Hematopoietic multipotent progenitor cell treated with erythropoietin and hydrocortisone succinate and interleukin-3 and kit ligand, for 8 days (in vitro differentiated cells): ENCODE measurements around the gene CAPN13.

Source experiments
- DNase-seq: peaks from one replicate; pipeline ENCODE4 v3.0.0-alpha.2; 2015

The CAPN13 gene

DNA sequence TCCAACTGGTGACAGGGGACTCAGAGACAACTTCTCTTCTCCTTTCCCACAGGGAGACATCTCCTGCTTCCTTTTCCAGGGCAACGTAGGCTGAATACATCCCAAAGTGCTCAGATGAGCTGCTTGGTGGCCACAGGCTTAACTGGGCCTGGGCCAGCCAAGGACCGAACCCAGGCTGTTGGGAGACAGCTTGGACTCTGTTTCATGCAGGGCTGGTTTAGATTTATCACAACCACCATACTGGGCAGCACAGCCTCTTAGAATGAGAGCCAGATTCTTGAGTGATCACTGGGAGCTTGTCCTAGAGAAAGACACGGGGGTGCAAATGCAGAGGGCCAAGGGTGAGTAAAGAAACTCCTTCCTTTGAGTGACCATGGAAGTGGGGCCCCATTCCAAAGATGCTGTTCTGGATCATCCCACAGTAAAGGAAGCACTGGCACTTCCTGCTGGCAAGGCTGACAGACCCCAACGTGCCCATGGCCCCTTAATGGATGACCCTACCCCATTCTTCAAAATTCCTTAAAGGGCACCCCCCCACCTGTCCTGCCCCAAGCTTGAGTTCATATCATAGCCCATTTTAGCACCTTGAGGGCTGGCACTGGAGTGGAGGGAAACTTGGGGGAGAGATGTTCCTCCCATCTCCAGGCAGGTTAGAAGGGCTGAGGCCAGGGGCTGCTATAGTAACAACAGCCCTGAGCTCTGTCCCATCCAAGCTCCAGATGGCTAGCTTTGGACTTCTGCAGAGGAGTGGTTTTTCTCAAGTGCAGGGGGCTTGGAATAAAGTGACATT, 84.1 kb downstream of the CAPN13 start:
- DNase-seq = no peak

- DNase-seq = no peak
Observed at GRCh38 chr2:30721668-30722647, 85.3 kb downstream of the CAPN13 start.

GRCh38 chr2:30721241-30721640, 86.0 kb downstream of the CAPN13 start:
- no peak for DNase-seq

- DNase-seq = no peak
Observed at GRCh38 chr2:30717081-30717650, 90.1 kb downstream of the CAPN13 start.

- DNase-seq = no peak
Observed at GRCh38 chr2:30716123-30716900, 90.9 kb downstream of the CAPN13 start.

- DNase-seq = no peak
Observed at GRCh38 chr2:30714811-30715709, 92.2 kb downstream of the CAPN13 start.

DNA sequence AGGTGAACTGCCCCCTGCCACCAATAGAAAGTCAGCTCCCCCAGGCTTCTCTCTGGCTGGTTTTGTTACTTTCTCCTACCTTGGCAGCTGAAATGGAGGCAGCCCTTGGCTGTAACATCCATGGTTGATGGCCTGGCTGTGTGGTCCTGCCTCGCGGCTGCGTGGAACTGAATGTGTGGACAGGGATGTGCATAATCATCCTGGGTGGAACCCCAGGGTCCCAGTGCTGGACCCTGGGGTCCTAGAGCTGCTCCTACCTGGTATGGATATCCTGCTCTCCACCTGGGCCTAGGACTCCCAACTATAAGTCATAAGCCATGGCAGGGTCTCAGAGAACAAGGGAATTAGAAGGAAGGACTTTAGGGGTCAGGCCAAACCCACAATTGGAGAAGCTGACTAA, 93.5 kb downstream of the CAPN13 start:
- no peak for DNase-seq

DNA sequence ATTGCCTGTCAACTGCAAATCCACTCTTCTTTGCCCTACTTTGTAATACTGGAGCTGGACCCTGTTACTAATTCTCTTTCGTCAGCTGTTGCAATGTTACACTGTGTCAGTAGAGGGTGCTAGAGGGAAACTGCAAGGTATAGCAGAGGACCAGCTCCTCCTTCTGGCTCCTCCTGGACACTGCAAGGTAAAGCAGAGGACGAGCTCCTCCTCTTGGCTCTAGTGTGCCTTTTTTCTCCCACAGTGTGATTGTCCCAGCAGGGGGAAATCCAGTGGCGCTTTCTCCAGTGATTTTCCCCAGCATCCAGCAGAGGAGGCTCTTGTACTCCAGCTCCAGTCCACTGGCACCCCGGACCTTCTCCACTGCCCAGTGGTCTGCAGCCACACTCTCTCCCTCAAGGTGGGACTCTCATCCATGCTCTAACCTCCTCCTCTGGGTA, 95.6 kb downstream of the CAPN13 start:
- DNase-seq = peak; percentile 91

DNA sequence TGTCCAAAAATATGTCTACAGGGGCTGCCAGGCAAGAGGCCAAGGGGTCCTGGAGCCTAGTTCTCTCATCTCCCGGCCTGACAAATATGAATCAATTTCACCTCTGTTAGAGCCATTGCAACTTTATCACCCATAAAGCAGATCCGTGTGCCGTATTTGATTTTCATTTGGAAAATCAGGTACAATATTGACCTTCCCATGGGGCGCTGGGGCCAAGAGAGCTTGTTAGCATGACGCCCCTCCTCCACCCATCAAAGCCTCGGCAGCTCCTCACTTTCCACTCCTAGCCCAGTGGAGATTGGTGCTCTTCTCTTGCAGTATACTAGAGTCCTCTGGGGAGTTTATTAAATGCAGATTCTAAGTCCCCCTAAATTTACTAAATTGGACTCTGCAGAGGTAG, 96.8 kb downstream of the CAPN13 start:
- DNase-seq = no peak

GRCh38 chr2:30710016-30710415, 97.2 kb downstream of the CAPN13 start:
- DNase-seq = no peak

- no peak for DNase-seq
Observed at GRCh38 chr2:30709516-30709915, 97.7 kb downstream of the CAPN13 start.

- peak; percentile 32 for DNase-seq
Observed at GRCh38 chr2:30708491-30709290, 98.6 kb downstream of the CAPN13 start.

DNA sequence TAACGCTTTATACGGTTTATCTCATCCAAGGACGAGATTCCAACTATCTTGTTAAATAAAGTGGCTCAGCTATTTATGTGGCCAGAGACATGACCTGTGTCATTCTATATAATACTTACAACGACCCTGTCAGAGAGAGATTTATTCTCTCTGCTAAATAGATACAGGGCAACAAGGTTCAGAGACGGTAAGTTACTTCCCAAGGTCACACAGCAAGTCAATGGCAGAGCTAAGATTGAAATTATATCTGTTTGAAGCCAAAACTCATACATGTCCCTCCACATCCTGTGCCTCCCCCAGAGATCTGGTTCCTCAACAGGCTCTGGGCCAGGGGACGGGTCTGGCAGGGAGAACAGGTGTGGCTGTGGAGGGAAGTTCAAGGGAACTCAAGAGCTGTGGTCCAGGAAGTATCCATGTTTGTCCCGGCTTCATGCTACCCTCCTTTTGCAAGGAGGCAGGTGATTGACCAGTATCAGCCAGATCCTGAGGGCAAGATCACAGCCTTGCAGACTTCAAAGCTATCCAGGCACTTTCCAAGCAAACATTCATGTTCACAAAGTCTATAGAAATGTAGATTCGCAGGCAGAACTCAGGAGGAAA, 99.8 kb downstream of the CAPN13 start:
- DNase-seq = no peak

- peak; percentile 78 for DNase-seq
Observed at GRCh38 chr2:30706534-30707303, 100.5 kb downstream of the CAPN13 start.

- DNase-seq = no peak
Observed at GRCh38 chr2:30705711-30706533, 101.3 kb downstream of the CAPN13 start.

DNA sequence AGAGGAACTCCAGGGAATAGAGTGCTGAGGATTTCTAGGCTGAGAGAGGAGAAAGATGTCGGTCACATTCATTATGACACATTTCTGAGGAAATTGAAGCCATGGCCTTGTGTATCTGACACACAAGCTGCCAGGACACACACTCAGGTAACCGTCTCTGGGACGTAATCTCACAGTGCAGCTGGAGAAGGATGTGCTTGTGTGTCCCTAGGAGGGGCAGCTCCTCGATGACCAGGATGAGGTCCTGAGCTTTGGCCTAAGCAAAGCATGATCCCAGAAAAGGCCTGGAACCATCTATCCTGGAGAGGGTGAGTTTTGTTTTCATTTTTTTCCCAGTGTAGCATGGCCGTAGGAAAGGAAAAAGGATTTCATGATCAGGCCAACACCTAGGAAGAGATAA, 102.2 kb downstream of the CAPN13 start:
- DNase-seq = no peak

- no peak for DNase-seq
Observed at GRCh38 chr2:30704309-30705020, 102.8 kb downstream of the CAPN13 start.

DNA sequence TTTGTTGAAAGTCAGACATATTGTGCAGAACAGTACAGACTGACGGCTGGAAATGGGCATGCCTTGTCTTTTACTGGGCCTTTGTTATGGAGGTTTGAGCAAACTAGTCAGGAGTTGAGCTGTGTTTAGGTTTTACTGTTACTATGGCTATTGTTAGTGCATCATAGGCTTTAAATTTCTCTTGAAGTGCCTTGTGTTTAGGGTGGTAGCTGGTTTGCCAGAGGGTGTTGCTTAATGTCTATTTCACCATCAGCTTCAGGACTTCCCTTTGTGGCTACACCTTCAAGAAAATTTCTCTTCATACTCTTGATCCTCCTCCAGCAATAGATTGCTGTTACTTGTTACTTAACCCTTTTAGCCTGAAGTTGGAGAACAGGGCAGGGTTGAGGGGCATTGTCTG, 104.6 kb downstream of the CAPN13 start:
- DNase-seq = no peak
